ENCODE results near the gene TEX13A.
"Not testable (repeated sequence)": the region's sequence is repeated elsewhere in the genome, so short reads cannot be mapped to it uniquely, and the experiment has no call there.

The TEX13A gene, protein sequence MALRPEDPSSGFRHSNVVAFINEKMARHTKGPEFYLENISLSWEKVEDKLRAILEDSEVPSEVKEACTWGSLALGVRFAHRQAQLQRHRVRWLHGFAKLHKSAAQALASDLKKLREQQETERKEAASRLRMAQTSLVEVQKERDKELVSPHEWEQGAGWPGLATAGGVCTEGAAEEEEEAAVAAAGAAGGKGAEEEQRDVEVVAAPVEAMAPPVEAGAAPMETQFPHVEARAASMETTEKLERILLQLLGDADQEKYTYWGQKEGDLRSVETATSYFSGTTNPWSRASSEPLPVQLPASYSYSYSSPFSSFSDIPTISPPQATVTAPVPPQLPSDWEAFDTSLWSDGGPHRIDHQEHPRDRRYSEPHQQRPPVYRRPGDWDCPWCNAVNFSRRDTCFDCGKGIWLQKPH

DNA sequence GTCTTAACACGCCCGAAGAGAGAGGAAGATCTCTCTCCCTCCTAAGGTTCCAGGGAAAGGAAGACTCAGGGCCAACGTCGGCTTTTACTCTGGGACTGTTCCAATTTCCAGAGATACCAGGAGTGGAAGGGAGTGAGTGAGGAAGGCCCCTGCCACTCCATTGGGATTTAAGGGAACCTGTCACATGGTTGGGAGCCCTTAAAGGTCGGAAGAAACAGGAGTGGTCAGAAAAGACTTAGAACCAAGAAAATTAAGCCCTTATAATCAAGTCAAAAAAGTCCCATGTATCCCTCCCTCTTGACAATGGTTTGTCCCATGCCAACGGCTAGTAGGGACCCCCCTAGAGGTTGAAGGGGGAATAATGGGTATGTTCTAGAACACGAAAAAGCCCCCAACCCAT, at the start of gene TEX13A:
Gene TEX13A, minus strand, starts transcription at position 59 of the 400 bp plus-strand sequence. CDS start 297 bp downstream, outside the sequence.
- DNase-seq: no peak

DNA sequence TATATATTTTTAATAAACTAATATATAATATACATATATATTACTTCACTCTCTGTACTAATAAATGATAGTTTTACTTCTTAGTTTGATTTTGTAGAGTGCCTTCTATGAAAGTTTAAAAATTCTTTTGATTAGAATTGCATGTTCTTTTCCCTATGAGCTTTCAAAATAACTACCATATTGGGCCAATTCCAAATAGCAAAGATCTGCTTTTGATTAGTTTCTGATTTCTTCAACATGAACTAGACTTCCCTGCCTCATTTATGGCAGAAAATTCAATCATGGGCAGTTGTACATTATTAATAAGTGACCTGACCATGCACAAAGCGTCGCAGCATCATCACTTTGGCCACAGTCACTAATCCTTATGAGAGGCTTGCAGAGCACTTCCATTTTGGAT, 48.9 kb upstream of the TEX13A start:
- DNase-seq: no peak

DNA sequence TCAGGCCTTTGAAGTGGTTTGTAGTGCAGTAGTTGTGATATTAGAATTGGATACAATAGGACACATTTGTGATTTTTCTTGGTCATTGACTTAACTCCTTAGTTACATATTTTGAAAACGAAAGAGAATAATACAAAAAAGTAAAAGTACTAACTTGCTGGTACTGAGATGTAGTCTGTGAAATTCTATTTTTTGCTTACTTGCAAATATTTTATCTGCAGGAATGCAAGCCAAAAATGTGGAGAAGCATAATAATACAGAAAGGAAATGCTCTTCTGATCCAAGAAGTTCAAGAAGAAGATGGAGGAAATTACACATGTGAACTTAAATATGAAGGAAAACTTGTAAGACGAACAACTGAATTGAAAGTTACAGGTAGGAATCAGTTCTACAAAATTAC, 46.7 kb upstream of the TEX13A start:
- DNase-seq: no peak

GRCh38 chrX:105266456-105266855, 46.0 kb upstream of the TEX13A start:
- DNase-seq: no peak

- no peak for DNase-seq
Observed at GRCh38 chrX:105265093-105265492, 44.6 kb upstream of the TEX13A start.

DNA sequence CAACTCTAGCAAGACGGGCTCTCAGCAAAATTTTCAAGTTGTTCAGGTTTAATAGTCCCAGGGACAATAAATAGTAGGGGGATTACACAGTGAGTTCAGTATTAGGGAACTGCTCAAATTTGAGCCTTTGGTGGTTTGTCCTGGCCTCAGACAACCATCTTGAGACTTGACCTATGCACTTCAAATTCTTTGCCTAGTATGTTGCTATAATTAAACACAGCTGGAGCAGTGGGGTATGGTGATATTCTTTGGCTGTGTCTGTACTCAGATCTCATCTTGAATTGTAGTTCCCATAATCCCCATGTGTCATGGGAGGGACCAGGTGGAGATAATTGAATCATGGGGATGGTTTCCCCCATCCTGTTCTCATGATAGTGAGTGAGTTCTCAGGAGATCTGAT, 43.3 kb upstream of the TEX13A start:
- DNase-seq: no peak

GRCh38 chrX:105263171-105263570, 42.7 kb upstream of the TEX13A start:
- no peak for DNase-seq

DNA sequence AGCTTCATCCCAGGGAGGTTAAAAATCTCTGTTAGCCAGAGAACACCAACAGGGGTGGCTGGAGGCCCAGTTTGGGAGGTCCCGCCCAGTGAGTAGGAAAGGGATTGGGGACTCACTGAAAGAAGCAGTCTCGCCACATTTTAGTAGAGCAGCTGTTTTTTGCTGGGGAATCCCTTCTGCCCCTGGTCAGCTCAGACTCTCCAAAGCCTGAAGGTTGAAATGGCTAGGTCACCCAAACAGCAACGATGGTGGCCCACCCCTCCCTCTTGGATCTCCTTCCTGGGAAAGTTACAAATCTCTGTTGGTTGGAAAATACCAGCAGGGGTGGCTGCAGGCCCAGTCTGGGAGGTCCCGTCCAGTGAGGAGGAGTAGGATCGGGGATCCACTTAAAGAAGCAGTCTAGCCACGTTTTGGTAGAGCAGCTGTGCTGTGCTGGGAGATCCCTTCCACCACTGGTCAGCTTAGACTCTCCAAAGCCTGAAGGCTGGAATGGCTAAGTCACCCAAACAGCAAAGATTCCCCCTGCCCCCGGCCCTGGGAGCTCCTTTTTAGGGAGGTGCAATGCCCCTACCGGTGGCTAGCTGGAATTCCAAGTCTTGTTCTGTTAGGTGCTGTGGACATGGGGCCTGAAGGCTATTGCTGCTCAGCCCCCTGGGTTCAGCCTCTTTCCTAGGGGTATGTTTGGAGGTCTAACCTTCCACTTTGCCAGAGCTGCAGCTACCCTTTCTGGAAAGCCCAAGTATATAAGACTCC, 40.0 kb upstream of the TEX13A start:
- no peak for DNase-seq

GRCh38 chrX:105241056-105241455, 20.6 kb upstream of the TEX13A start:
- no peak for DNase-seq

GRCh38 chrX:105237407-105237806, 16.9 kb upstream of the TEX13A start:
- DNase-seq: not testable (repeated sequence)

DNA sequence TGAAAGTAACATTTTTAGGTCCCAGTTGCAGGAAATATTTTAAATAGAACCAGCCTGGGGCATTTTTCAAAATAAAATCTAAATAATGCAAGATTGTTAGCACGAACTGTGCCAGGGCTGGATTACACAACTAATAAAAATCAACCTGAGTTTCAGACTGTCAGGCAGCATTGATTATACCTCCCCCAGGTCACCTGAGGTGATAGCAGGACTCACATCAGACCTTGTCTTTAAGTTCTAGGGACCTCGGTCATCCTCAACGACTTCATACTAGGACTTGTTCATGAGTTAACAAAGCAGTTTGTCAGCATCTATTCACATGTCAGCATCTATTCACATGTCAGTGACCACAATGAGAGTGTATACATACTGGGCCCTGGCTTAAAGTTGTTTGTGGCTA, 8.7 kb upstream of the TEX13A start:
- no peak for DNase-seq

DNA sequence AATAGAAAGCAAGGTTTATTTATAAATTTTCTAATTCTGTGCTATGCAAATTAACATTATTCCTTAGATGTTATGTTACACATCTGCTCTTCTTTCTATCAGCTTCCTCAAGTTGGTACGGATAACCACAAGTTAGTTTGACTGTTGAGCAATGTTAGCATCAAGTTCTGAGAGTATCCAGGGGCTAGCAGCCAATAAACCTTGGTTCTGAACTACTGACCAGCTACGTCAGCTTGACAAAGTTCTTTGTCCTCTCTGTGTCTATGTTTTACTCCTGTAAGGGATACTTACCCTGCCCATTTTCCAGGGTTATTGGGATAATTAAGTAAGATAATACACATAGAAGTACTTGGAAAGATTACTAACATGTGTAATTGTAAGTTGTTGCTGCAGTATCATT, 8.1 kb upstream of the TEX13A start:
- DNase-seq: no peak

DNA sequence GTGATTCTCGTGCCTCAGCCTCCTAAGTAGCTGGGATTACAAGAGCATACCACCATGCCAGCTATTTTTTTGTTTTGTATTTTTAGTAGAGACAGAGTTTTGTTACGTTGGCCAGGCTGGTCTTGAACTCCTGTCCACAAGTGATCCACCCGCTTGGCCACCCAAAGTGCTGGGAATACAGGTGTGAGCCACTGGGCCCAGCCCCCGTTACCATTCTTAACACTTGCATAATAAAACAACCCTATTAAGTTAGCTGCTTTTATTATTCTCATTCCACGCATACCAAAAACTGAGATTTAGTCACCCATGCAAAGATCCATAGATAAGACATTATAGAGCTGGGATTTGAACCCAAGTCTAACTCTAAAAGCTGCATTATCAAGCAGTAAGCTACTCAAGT, 6.0 kb upstream of the TEX13A start:
- no peak for DNase-seq

DNA sequence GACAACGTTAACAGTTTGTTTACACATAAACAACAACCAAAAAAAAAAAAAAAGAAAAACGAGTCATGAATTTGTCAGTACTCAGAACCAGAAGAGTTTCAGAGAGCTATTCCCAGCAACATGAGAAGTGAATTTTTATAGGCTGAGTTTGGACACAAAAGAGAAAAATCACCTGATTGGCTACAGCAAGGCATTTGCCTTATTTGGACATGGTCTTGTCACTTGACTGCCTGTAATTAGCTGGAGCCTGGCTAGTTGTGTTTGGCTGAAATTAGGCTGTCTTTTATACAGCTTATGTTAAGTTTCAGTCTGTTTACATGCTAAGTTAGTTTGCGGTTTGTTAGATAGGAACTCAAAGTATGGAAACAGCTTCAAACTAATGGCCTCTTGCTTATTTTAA, 880 bp upstream of the TEX13A start:
- no peak for DNase-seq

- no peak for DNase-seq
Observed at GRCh38 chrX:105219454-105220401, 766 bp downstream of the TEX13A start.

DNA sequence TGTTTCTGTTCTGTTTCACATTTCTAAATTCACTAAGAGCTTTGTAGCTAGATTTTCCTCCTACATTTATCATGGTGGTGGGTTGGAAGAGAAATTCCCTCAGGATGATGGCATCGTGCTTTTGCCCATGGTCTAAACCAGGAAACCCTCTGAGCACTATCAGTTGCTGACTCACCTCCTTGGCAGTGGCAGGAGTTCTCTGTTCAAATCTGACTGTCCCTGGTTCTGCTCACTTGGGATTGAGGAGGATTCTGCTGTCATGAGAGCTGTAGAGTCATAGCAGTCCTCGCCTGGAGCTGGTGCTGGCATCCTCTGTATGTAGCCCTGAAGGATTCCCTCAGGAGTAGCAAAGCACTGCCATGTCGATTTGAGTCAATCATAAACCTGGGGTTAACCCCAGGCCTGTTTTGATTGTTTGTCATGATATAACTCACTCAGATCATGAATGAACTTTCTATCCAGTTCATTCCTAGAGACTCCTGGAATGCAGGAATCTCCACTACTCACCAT, 9.4 kb downstream of the TEX13A start:
- no peak for DNase-seq

DNA sequence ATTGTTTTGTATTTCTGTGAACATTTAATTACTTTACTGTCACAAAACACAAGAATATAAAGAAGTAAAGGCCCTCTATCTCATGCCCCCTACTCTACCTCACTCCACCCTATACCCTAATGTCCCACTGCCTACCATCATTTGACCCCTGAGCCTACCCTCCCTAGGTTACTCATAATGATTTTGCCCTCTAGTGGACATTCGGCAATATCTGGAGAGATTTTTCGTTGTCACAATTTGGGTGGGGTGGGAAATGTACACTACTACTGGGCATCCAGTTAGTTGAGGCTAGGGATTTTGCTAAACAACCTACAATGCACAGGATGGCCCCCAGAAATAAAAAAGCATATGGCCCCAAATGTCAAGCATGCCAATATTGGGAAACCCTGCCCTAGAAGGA, 10.2 kb downstream of the TEX13A start:
- no peak for DNase-seq

DNA sequence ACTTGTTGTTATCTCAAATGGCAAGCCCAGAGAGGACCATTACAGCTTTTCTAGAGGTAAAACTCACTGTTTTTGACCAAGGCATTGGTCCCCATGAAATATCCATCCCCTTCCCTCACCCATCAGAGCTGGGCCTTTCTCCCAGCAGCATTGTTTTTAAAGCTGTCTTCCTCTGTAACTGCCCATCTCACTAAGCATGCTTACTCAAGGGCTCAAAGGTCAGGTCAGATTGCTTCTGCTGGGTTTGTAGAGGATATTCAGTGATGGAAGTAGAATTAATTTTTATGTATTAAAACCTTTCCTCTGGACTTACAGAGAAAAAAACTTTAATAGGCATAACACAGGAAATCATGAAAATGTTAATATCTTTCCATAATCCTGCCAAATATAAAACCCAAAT, 11.1 kb downstream of the TEX13A start:
- no peak for DNase-seq

DNA sequence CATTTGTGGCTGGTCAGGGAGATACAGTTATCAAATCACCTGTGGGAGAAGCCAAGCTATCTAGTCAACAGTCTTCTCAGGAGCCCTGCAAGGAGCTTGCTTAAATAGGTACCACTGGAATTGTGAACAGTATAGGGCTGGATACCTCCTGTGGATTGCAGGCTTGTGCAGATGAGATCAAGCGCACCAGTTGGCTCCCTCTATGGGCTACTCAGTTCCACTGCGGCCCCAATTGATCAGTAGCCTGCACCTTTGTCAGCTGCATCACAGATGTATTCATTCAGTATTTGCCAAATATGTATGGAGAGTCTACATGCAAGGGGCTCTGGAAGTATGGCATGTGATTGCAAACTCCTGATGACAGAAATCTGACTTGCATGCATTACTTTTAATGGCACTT, 28.6 kb downstream of the TEX13A start:
- DNase-seq: no peak

- no peak for DNase-seq
Observed at GRCh38 chrX:105190252-105190853, 30.1 kb downstream of the TEX13A start.

GRCh38 chrX:105189093-105189492, 31.4 kb downstream of the TEX13A start:
- no peak for DNase-seq

DNA sequence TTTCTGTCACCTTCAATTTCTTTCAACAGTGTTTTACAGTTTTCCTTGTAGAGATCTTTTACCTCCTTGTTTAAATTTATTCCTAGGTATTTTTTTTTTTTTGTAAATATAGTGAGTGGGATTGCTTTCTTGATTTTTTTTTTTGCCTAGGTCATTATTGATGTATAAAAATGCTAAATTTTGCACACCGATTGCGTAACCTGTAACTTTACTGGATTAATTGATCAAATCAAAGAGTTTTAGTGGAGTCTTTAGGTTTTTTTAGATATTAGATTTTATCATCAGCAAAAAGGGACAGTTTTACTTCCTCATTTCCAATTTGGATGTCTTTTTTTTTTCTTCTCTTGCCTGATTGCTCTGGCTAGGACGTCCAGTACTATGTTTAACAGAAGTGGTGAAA, 40.9 kb downstream of the TEX13A start:
- no peak for DNase-seq

- DNase-seq: no peak
Observed at GRCh38 chrX:105173071-105173470, 47.4 kb downstream of the TEX13A start.
